IPS-20b (cell line): ENCODE measurements around the gene FSTL1.

ENCODE experiments used
- H3K27ac ChIP-seq: one replicate; pipeline ENCODE4 v1.5.1; 2013; ENCODE audit warnings: low read length
- H3K27me3 ChIP-seq: 2 replicates; pipeline ENCODE4 v1.6.1; 2013; ENCODE audit warnings: mild to moderate bottlenecking, low read length, inconsistent platforms; ENCODE audit not compliant: insufficient read depth
- H3K36me3 ChIP-seq: 2 replicates; pipeline ENCODE4 v1.6.1; 2013; ENCODE audit warnings: low read depth, mild to moderate bottlenecking, inconsistent platforms, low read length, moderate library complexity; ENCODE audit not compliant: insufficient read depth
- H3K4me1 ChIP-seq: 2 replicates; pipeline ENCODE4 v1.6.1; 2013; ENCODE audit warnings: mild to moderate bottlenecking, control low read depth, inconsistent platforms, low read length, moderate library complexity; ENCODE audit not compliant: insufficient read depth
- H3K4me3 ChIP-seq: 2 replicates; pipeline ENCODE4 v1.5.1; 2013; ENCODE audit warnings: mild to moderate bottlenecking, low read length, inconsistent platforms
- H3K9ac ChIP-seq: 2 replicates; pipeline ENCODE4 v1.6.1; 2013; ENCODE audit warnings: low read depth, mild to moderate bottlenecking, inconsistent platforms, low read length, moderate library complexity
- H3K9me3 ChIP-seq: 2 replicates; pipeline ENCODE4 v1.6.1; 2013; ENCODE audit warnings: mild to moderate bottlenecking, low read depth, low read length, inconsistent platforms; ENCODE audit not compliant: insufficient read depth

The FSTL1 gene

GRCh38 chr3:120450600-120451271, at the start of gene FSTL1:
FSTL1 (minus strand) TSS chr3:120450992; CDS start chr3:120450746, 246 bp downstream.
- H3K4me1 ChIP-seq, result peaks cover 34% of the 10 kb centered on the region
- peak within 1 kb of the TSS; percentile 23 for H3K27ac ChIP-seq
- H3K9ac ChIP-seq, result peak within 1 kb of the TSS; percentile 88
- no peaks in the 10 kb centered on the region for H3K9me3 ChIP-seq
- peaks cover 6% of the 10 kb centered on the region; the same call in 1 of the 2 replicates for H3K27me3 ChIP-seq
- H3K4me3 ChIP-seq, result peak within 1 kb of the TSS; percentile 92
- H3K36me3 ChIP-seq, result peaks cover 21% of the 10 kb centered on the region

- Histone ChIP-seq H3K4me1 (peaks cover 22% of the 10 kb centered on the region), H3K9ac (no peak overlapping the region; the same call in 1 of the 2 replicates), H3K4me3 (no peak overlapping the region), H3K27me3 (no peaks in the 10 kb centered on the region), H3K27ac (peak overlapping the region; percentile 18), H3K9me3 (peaks cover 18% of the 10 kb centered on the region; the same call in 1 of the 2 replicates), H3K36me3 (no peaks in the 10 kb centered on the region)
Observed at GRCh38 chr3:120498556-120499346, 48.0 kb upstream of the FSTL1 start.

- H3K27ac ChIP-seq, result no peak overlapping the region
- H3K9me3 ChIP-seq, result peaks cover 18% of the 10 kb centered on the region; the same call in 1 of the 2 replicates
- H3K27me3 ChIP-seq, result no peaks in the 10 kb centered on the region
- H3K4me3 ChIP-seq, result no peak overlapping the region
- peaks cover 14% of the 10 kb centered on the region; the same call in 1 of the 2 replicates for H3K4me1 ChIP-seq
- no peaks in the 10 kb centered on the region for H3K36me3 ChIP-seq
- H3K9ac ChIP-seq, result no peak overlapping the region
Observed at GRCh38 chr3:120497818-120498217, 47.0 kb upstream of the FSTL1 start.

- no peak overlapping the region for H3K9ac ChIP-seq
- H3K4me3 ChIP-seq, result no peak overlapping the region
- H3K27ac ChIP-seq, result no peak overlapping the region
- no peaks in the 10 kb centered on the region for H3K27me3 ChIP-seq
- H3K4me1 ChIP-seq, result peaks cover 14% of the 10 kb centered on the region; the same call in 1 of the 2 replicates
- H3K36me3 ChIP-seq, result no peaks in the 10 kb centered on the region
- H3K9me3 ChIP-seq, result peaks cover 18% of the 10 kb centered on the region; the same call in 1 of the 2 replicates
Observed at GRCh38 chr3:120497336-120497735, 46.5 kb upstream of the FSTL1 start.

GRCh38 chr3:120496278-120497002, 45.6 kb upstream of the FSTL1 start:
- H3K4me1 ChIP-seq, result peaks cover 14% of the 10 kb centered on the region; the same call in 1 of the 2 replicates
- no peak overlapping the region for H3K27ac ChIP-seq
- no peaks in the 10 kb centered on the region for H3K36me3 ChIP-seq
- peaks cover 18% of the 10 kb centered on the region; the same call in 1 of the 2 replicates for H3K9me3 ChIP-seq
- H3K4me3 ChIP-seq, result no peak overlapping the region
- H3K27me3 ChIP-seq, result no peaks in the 10 kb centered on the region
- H3K9ac ChIP-seq, result no peak overlapping the region

GRCh38 chr3:120495809-120496208, 45.0 kb upstream of the FSTL1 start:
- Histone ChIP-seq H3K9ac (no peak overlapping the region), H3K4me1 (peaks cover 14% of the 10 kb centered on the region; the same call in 1 of the 2 replicates), H3K4me3 (no peak overlapping the region), H3K27me3 (no peaks in the 10 kb centered on the region), H3K27ac (no peak overlapping the region), H3K36me3 (no peaks in the 10 kb centered on the region), H3K9me3 (peaks cover 18% of the 10 kb centered on the region; the same call in 1 of the 2 replicates)

- Histone ChIP-seq H3K27me3 (no peaks in the 10 kb centered on the region), H3K36me3 (no peaks in the 10 kb centered on the region), H3K27ac (no peak overlapping the region), H3K9me3 (peaks cover 18% of the 10 kb centered on the region; the same call in 1 of the 2 replicates), H3K4me1 (no peaks in the 10 kb centered on the region; the same call in 1 of the 2 replicates), H3K4me3 (no peak overlapping the region), H3K9ac (no peak overlapping the region)
Observed at GRCh38 chr3:120492103-120492502, 41.3 kb upstream of the FSTL1 start.

GRCh38 chr3:120489421-120489820, 38.6 kb upstream of the FSTL1 start:
- H3K9ac ChIP-seq, result no peak overlapping the region
- no peak overlapping the region for H3K27ac ChIP-seq
- no peaks in the 10 kb centered on the region for H3K9me3 ChIP-seq
- no peak overlapping the region for H3K4me3 ChIP-seq
- H3K4me1 ChIP-seq, result no peaks in the 10 kb centered on the region
- no peaks in the 10 kb centered on the region for H3K36me3 ChIP-seq
- no peaks in the 10 kb centered on the region for H3K27me3 ChIP-seq

- Histone ChIP-seq H3K27ac (no peak overlapping the region), H3K9me3 (no peaks in the 10 kb centered on the region), H3K9ac (no peak overlapping the region), H3K4me3 (no peak overlapping the region), H3K36me3 (no peaks in the 10 kb centered on the region), H3K4me1 (no peaks in the 10 kb centered on the region), H3K27me3 (no peaks in the 10 kb centered on the region)
Observed at GRCh38 chr3:120488296-120488695, 37.5 kb upstream of the FSTL1 start.

GRCh38 chr3:120487191-120487650, 36.4 kb upstream of the FSTL1 start:
- H3K4me1 ChIP-seq, result no peaks in the 10 kb centered on the region
- H3K4me3 ChIP-seq, result no peak overlapping the region
- no peak overlapping the region for H3K9ac ChIP-seq
- no peak overlapping the region for H3K27ac ChIP-seq
- no peaks in the 10 kb centered on the region for H3K9me3 ChIP-seq
- no peaks in the 10 kb centered on the region for H3K27me3 ChIP-seq
- H3K36me3 ChIP-seq, result no peaks in the 10 kb centered on the region

- no peaks in the 10 kb centered on the region for H3K9me3 ChIP-seq
- no peak overlapping the region for H3K27ac ChIP-seq
Observed at GRCh38 chr3:120481081-120481480, 30.3 kb upstream of the FSTL1 start.

More at GRCh38 chr3:120481081-120481480, 30.3 kb upstream of the FSTL1 start:
- H3K4me3 ChIP-seq, result no peak overlapping the region
- no peaks in the 10 kb centered on the region for H3K4me1 ChIP-seq
- H3K36me3 ChIP-seq, result no peaks in the 10 kb centered on the region
- H3K9ac ChIP-seq, result no peak overlapping the region
- H3K27me3 ChIP-seq, result no peaks in the 10 kb centered on the region
